ENCODE measurements around the gene CREB3. TPM values are rescaled to one million over a fixed set of nuclear protein-coding genes. Genes with fewer than 3 reads are reported as not detected.

The CREB3 gene
- polyA plus RNA-seq, 3 donors: 17.4 to 38.7 (median 32.2) TPM

- TF ChIP-seq CTCF (IDR thresholded peaks at IDR 0.05): no peak
- Mint-ChIP-seq H3K36me3 (peaks cover 19 to 26% of the 10 kb centered on the region in 2 donors), H3K4me1 (peaks cover 39% of the 10 kb centered on the region), H3K27ac (no peak overlapping the region), H3K27me3 (ENCODE audit: low read depth in 3 of 3) (peaks cover 1 to 4% (median 2%) of the 10 kb centered on the region in 3 donors), H3K9me3 (peaks cover 0 to 3% (median 0%) of the 10 kb centered on the region in 7 donors), H3K4me3 (no peak overlapping the region)
- H3K36me3 ChIP-seq (replicated peaks in 1 of 2; ENCODE audit: control insufficient read depth in 1 of 2, insufficient read depth in 2 of 2, low read length in 2 of 2): peaks cover 13 to 24% of the 10 kb centered on the region in 2 donors
- H4K20me1 ChIP-seq (ENCODE audit: insufficient read depth, low read length): no peaks in the 10 kb centered on the region
- H3K4me3 ChIP-seq (replicated peaks in 1 of 3; ENCODE audit: low read depth in 2 of 3, low read length in 3 of 3): no peak overlapping the region
- intact Hi-C loops (cut with micrococcal nuclease): no loop called here
- peaks cover 24 to 31% of the 10 kb centered on the region in 2 donors for H3K4me1 ChIP-seq (ENCODE audit: control insufficient read depth in 1 of 2, insufficient read depth in 2 of 2, low read length in 2 of 2)
- H3K79me2 ChIP-seq (ENCODE audit: insufficient read depth, low read length): no peaks in the 10 kb centered on the region
- no peak for DNase-seq
- H2AFZ ChIP-seq (ENCODE audit: insufficient read depth, low read depth, low read length, poor library complexity, severe bottlenecking): no peak overlapping the region
- H3K27ac ChIP-seq (ENCODE audit: low read depth in 1 of 2, low read length in 2 of 2): no peak overlapping the region
- no peaks in the 10 kb centered on the region for H3K27me3 ChIP-seq (ENCODE audit: control insufficient read depth in 2 of 2, insufficient read depth in 2 of 2, low read length in 2 of 2)
- no peak overlapping the region for H3K4me2 ChIP-seq (replicated peaks; ENCODE audit: extremely low read depth, low read length, poor library complexity, severe bottlenecking)
- no peaks in the 10 kb centered on the region for H3K9me3 ChIP-seq (replicated peaks in 1 of 2; ENCODE audit: control insufficient read depth in 1 of 2, insufficient read depth in 1 of 2, low read length in 2 of 2)
- H3K9ac ChIP-seq (ENCODE audit: insufficient read depth, low read length, poor library complexity, severe bottlenecking): no peak overlapping the region
Observed at GRCh38 chr9:35757892-35758275, 25.4 kb downstream of the CREB3 start.

GRCh38 chr9:35758475-35759050 lies 26.1 kb downstream of the CREB3 start:
- intact Hi-C loops (cut with micrococcal nuclease): no loop called here
- peaks cover 0 to 3% (median 0%) of the 10 kb centered on the region in 7 donors for H3K9me3 Mint-ChIP-seq
- peak overlapping the region in 1 of 2 donors; percentile 40 for H3K4me3 Mint-ChIP-seq
- Histone ChIP-seq H3K27ac (ENCODE audit: low read depth in 1 of 2, low read length in 2 of 2) (no peak overlapping the region), H3K4me3 (replicated peaks in 1 of 3; ENCODE audit: low read depth in 2 of 3, low read length in 3 of 3) (no peak overlapping the region), H3K79me2 (ENCODE audit: insufficient read depth, low read length) (no peaks in the 10 kb centered on the region), H3K9me3 (replicated peaks in 1 of 2; ENCODE audit: control insufficient read depth in 1 of 2, insufficient read depth in 1 of 2, low read length in 2 of 2) (no peaks in the 10 kb centered on the region), H3K27me3 (ENCODE audit: control insufficient read depth in 2 of 2, insufficient read depth in 2 of 2, low read length in 2 of 2) (no peaks in the 10 kb centered on the region), H3K36me3 (replicated peaks in 1 of 2; ENCODE audit: control insufficient read depth in 1 of 2, insufficient read depth in 2 of 2, low read length in 2 of 2) (peaks cover 6 to 17% of the 10 kb centered on the region in 2 donors), H2AFZ (ENCODE audit: insufficient read depth, low read depth, low read length, poor library complexity, severe bottlenecking) (no peak overlapping the region), H3K4me2 (replicated peaks; ENCODE audit: extremely low read depth, low read length, poor library complexity, severe bottlenecking) (no peak overlapping the region), H3K9ac (ENCODE audit: insufficient read depth, low read length, poor library complexity, severe bottlenecking) (no peak overlapping the region), H3K4me1 (ENCODE audit: control insufficient read depth in 1 of 2, insufficient read depth in 2 of 2, low read length in 2 of 2) (peaks cover 24 to 31% of the 10 kb centered on the region in 2 donors), H4K20me1 (ENCODE audit: insufficient read depth, low read length) (no peaks in the 10 kb centered on the region)
- no peak for TF ChIP-seq CTCF (IDR thresholded peaks at IDR 0.05)
- peak overlapping the region in 2 of 7 donors; percentile 37 to 57 for H3K27ac Mint-ChIP-seq
- H3K27me3 Mint-ChIP-seq (ENCODE audit: low read depth in 3 of 3): peaks cover 1 to 4% (median 2%) of the 10 kb centered on the region in 3 donors
- H3K4me1 Mint-ChIP-seq: peaks cover 39% of the 10 kb centered on the region
- no peak for DNase-seq
- peaks cover 12 to 19% of the 10 kb centered on the region in 2 donors for H3K36me3 Mint-ChIP-seq
- WGBS (ENCODE audit: insufficient coverage): 5% methylated on average over 2 of the region's 3 CpGs
